Retinal pigment epithelial cell (primary cell): ENCODE measurements around the gene LRRC75B.

Experiments used
- DNase-seq: peaks from one replicate; pipeline ENCODE4 v3.0.0-alpha.2; 2010; ENCODE audit warnings: low read depth
- H3K4me3 ChIP-seq: 2 replicates; pipeline ENCODE4 v1.5.1; 2011; ENCODE audit warnings: mild to moderate bottlenecking, low read length, control low read depth, moderate library complexity
- TF ChIP-seq, protein P1 (sequence below): conservative IDR thresholded peaks from 2 replicates; pipeline ENCODE4 v1.5.1; 2011; ENCODE audit warnings: low read depth, low read length, control low read depth, inconsistent platforms

Gene LRRC75B

GRCh38 chr22:24584871-24585411 is 7.9 kb downstream of the LRRC75B start:
- no peak for DNase-seq
- H3K4me3 ChIP-seq, result no peak overlapping the region
- TF ChIP-seq, protein P1, sequence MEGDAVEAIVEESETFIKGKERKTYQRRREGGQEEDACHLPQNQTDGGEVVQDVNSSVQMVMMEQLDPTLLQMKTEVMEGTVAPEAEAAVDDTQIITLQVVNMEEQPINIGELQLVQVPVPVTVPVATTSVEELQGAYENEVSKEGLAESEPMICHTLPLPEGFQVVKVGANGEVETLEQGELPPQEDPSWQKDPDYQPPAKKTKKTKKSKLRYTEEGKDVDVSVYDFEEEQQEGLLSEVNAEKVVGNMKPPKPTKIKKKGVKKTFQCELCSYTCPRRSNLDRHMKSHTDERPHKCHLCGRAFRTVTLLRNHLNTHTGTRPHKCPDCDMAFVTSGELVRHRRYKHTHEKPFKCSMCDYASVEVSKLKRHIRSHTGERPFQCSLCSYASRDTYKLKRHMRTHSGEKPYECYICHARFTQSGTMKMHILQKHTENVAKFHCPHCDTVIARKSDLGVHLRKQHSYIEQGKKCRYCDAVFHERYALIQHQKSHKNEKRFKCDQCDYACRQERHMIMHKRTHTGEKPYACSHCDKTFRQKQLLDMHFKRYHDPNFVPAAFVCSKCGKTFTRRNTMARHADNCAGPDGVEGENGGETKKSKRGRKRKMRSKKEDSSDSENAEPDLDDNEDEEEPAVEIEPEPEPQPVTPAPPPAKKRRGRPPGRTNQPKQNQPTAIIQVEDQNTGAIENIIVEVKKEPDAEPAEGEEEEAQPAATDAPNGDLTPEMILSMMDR, result no peak

- no peak overlapping the region for H3K4me3 ChIP-seq
- TF ChIP-seq, protein P1, result no peak
- no peak for DNase-seq
Measured at GRCh38 chr22:24584166-24584790, 8.6 kb downstream of the LRRC75B start.

- no peak overlapping the region for H3K4me3 ChIP-seq
- TF ChIP-seq, protein P1, result no peak
- no peak for DNase-seq
Measured at GRCh38 chr22:24583221-24584165, 9.4 kb downstream of the LRRC75B start.

DNA sequence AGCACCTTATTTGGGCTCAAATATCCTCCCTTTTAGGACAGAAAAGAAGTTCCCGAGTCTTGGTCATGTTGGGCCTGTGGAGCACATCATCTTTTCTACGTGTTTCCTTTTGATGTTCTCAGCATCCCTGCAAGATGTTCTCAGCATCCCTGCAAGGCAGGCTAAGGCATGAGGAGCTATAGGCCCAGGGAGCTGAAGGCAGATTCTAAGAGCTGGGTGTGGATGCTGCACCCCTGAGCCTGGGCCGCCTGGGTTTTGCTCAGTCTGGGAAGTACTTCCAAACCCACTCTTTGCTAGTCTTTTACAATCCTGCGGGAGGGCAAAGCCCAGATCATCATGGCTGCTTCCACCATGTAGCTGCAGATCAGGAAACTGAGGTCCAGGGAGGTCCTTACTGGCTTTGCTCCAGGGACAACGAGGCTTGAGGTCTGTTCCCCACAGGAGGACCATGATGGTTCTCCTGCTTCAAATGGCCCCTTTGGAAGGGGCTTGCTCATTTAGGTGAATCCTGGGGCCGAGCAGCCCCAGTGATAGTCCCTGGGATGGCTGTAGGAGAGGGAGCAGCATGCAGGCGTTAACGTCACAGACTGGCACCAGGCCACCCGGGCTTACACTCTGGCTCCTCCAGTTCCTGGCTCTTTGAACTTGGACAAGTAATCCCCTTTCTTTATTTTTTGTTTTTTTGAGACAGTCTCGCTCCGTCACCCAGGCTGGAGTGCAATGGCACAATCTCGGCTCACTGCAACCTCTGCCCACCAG is 10.6 kb downstream of the LRRC75B start:
- TF ChIP-seq, protein P1, result no peak
- no peak for DNase-seq
- H3K4me3 ChIP-seq, result no peak overlapping the region

GRCh38 chr22:24580276-24580675 is 12.6 kb downstream of the LRRC75B start:
- no peak overlapping the region for H3K4me3 ChIP-seq
- DNase-seq, result no peak
- TF ChIP-seq, protein P1, result no peak

DNA sequence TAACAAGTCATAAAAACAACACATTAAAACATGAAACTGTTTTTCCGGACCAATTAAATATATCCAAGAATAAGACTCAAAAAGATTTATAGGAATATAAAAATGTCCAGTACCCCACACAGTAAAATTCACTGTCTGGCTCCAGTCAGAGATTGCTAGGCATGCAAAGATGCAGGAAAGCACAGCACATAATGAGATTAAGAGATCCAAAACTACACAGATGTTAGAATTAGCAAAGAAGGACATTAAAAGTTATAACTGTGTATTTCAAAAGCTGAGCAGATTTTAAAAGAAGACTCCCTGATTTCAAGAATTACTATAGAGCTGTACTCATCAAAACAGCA is 13.6 kb downstream of the LRRC75B start:
- no peak for DNase-seq
- TF ChIP-seq, protein P1, result no peak
- no peak overlapping the region for H3K4me3 ChIP-seq
